H1 (cell line): ENCODE measurements around the gene CPED1. TPM values are rescaled to one million over a fixed set of nuclear protein-coding genes. Genes with fewer than 3 reads are reported as not detected.
A peak's percentile ranks its signal among the peaks of the same experiment; 100 is the strongest.

Experiments
- CTCF ChIA-PET: fragments of 300-600 bp; sonication (Branson Sonifier 250); formaldehyde crosslinking; loops from one replicate; lab custom pipeline; 2021; ENCODE audit not compliant: partially characterized antibody; lab: Charles Lee
- POLR2A ChIA-PET: fragments of 300-600 bp; sonication (Branson Sonifier 250); formaldehyde crosslinking; loops from one replicate; lab custom pipeline; 2021; ENCODE audit warnings: inconsistent platforms; ENCODE audit not compliant: partially characterized antibody; lab: Charles Lee
- DNase-seq, 2 experiments: peaks; one replicate each; pipeline versions ENCODE4 v3.0.0 to v3.0.0-alpha.2; 2010 to 2022; ENCODE audit warnings: low spot score in 2 of 2, low read depth in 1 of 2, mixed read lengths in 1 of 2
- FAIRE-seq: peaks from 2 replicates; lab custom pipeline; 2011; peaks lifted over from hg19 to GRCh38; lab: Jason Lieb, UNC
- H2AFZ ChIP-seq: 2 replicates; pipeline ENCODE4 v1.8.1; 2012; ENCODE audit warnings: low read length, inconsistent platforms
- H2AK5ac ChIP-seq: 2 replicates; pipeline ENCODE4 v1.6.1; 2013; ENCODE audit warnings: low read depth, low read length
- H2BK120ac ChIP-seq: replicated peaks from 2 replicates; pipeline ENCODE3; 2013; ENCODE audit warnings: low read depth, low read length, inconsistent platforms
- H2BK12ac ChIP-seq: 2 replicates; pipeline ENCODE4 v1.6.1; 2013; ENCODE audit warnings: low read depth, low read length
- H2BK15ac ChIP-seq: 2 replicates; pipeline ENCODE4 v1.6.1; 2013; ENCODE audit warnings: low read length
- H2BK20ac ChIP-seq: 2 replicates; pipeline ENCODE4 v1.6.1; 2013; ENCODE audit warnings: low read length
- H2BK5ac ChIP-seq: 2 replicates; pipeline ENCODE4 v1.6.1; 2013; ENCODE audit warnings: low read depth, low read length
- H3K14ac ChIP-seq: 2 replicates; pipeline ENCODE4 v1.6.1; 2013; ENCODE audit warnings: inconsistent platforms; ENCODE audit not compliant: insufficient read length
- H3K18ac ChIP-seq: 2 replicates; pipeline ENCODE4 v1.6.1; 2013; ENCODE audit warnings: low read length; ENCODE audit errors: extremely low read depth
- H3K23ac ChIP-seq: 2 replicates; pipeline ENCODE4 v1.6.1; 2013; ENCODE audit warnings: inconsistent platforms; ENCODE audit not compliant: insufficient read length
- H3K23me2 ChIP-seq: 2 replicates; pipeline ENCODE4 v1.6.1; 2013; ENCODE audit warnings: low read depth, low read length
- H3K27ac ChIP-seq: 2 replicates; pipeline ENCODE4 v1.6.1; 2011; ENCODE audit warnings: low read depth, low read length, inconsistent platforms
- H3K27me3 ChIP-seq, 4 experiments: replicated peaks in 1 of 4; 1 replicate in 1 of 4; 2 replicates in 3 of 4; pipeline versions ENCODE4 v1.6.1 to v1.8.1; 2011 to 2013; ENCODE audit warnings: low read length in 3 of 4, mild to moderate bottlenecking in 3 of 4, inconsistent platforms in 2 of 4, mixed read lengths in 2 of 4, moderate library complexity in 1 of 4; ENCODE audit not compliant: control insufficient read depth in 3 of 4, insufficient read depth in 3 of 4; ENCODE audit errors: extremely low read depth in 1 of 4
- H3K36me3 ChIP-seq, 4 experiments: 2 replicates each; pipeline versions ENCODE4 v1.6.1 to v1.8.1; 2011 to 2013; ENCODE audit warnings: mild to moderate bottlenecking in 4 of 4, low read length in 3 of 4, moderate library complexity in 2 of 4, control low read depth in 1 of 4, inconsistent platforms in 1 of 4; ENCODE audit not compliant: insufficient read depth in 4 of 4, control insufficient read depth in 2 of 4
- H3K4ac ChIP-seq: replicated peaks from 2 replicates; pipeline ENCODE3; 2013; ENCODE audit warnings: low read length, low read depth, mixed read lengths, inconsistent platforms; ENCODE audit not compliant: insufficient read length
- H3K4me1 ChIP-seq, 4 experiments: replicated peaks in 1 of 4; 1 replicate in 1 of 4; 2 replicates in 3 of 4; pipeline versions ENCODE4 v1.6.1 to v1.8.1; 2011 to 2013; ENCODE audit warnings: low read length in 3 of 4, inconsistent platforms in 2 of 4, mixed read lengths in 1 of 4; ENCODE audit not compliant: insufficient read depth in 4 of 4, control insufficient read depth in 3 of 4
- H3K4me2 ChIP-seq, 2 experiments: 2 replicates each; pipeline versions ENCODE4 v1.6.1 to v1.8.1; 2011 to 2013; ENCODE audit warnings: low read depth in 2 of 2, low read length in 2 of 2, control low read depth in 1 of 2, inconsistent platforms in 1 of 2, mild to moderate bottlenecking in 1 of 2; ENCODE audit not compliant: insufficient read depth in 1 of 2
- H3K4me3 ChIP-seq, 4 experiments: fragments of 200-600, 300-600 bp in 1 of 4; sonication (generic), shearing (Covaris generic), sonication (Bioruptor Twin) in 1 of 4; 2 replicates each; pipeline versions ENCODE4 v1.5.1 to v1.8.1; 2011 to 2016; ENCODE audit warnings: low read length in 4 of 4, low read depth in 3 of 4, control low read depth in 2 of 4, inconsistent platforms in 2 of 4, mild to moderate bottlenecking in 2 of 4, mixed read lengths in 1 of 4, moderate library complexity in 1 of 4; ENCODE audit not compliant: insufficient read depth in 2 of 4; ENCODE audit errors: extremely low read depth in 1 of 4
- H3K56ac ChIP-seq: replicated peaks from 2 replicates; pipeline ENCODE3; 2013; ENCODE audit warnings: low read depth, mild to moderate bottlenecking, mixed read lengths, low read length, inconsistent platforms; ENCODE audit not compliant: insufficient read length
- H3K79me1 ChIP-seq: 2 replicates; pipeline ENCODE4 v1.6.1; 2013; ENCODE audit warnings: low read depth, low read length, control low read depth
- H3K79me2 ChIP-seq, 2 experiments: 2 replicates each; pipeline versions ENCODE4 v1.6.1 to v1.8.1; 2012 to 2013; ENCODE audit warnings: low read length in 2 of 2, mild to moderate bottlenecking in 2 of 2, inconsistent platforms in 1 of 2; ENCODE audit not compliant: insufficient read depth in 2 of 2, control insufficient read depth in 1 of 2
- H3K9ac ChIP-seq, 4 experiments: replicated peaks in 1 of 4; 1 replicate in 1 of 4; 2 replicates in 3 of 4; pipeline versions ENCODE4 v1.6.1 to v1.8.1; 2011 to 2013; ENCODE audit warnings: low read depth in 3 of 4, low read length in 3 of 4, control low read depth in 2 of 4, mild to moderate bottlenecking in 2 of 4, moderate library complexity in 2 of 4, inconsistent platforms in 1 of 4; ENCODE audit errors: extremely low read depth in 1 of 4
- H3K9me3 ChIP-seq, 2 experiments: 2 replicates each; pipeline versions ENCODE4 v1.6.1 to v1.8.1; 2012 to 2013; ENCODE audit warnings: mild to moderate bottlenecking in 2 of 2, moderate library complexity in 2 of 2, control low read depth in 1 of 2, inconsistent platforms in 1 of 2, low read depth in 1 of 2, low read length in 1 of 2, mixed read lengths in 1 of 2; ENCODE audit not compliant: insufficient read depth in 2 of 2
- H4K20me1 ChIP-seq, 2 experiments: replicated peaks in 1 of 2; 2 replicates each; pipeline versions ENCODE3 to v1.8.1; 2011 to 2013; ENCODE audit warnings: inconsistent platforms in 2 of 2, low read length in 2 of 2, mild to moderate bottlenecking in 1 of 2; ENCODE audit not compliant: insufficient read depth in 2 of 2, control insufficient read depth in 1 of 2
- H4K5ac ChIP-seq: 2 replicates; pipeline ENCODE4 v1.6.1; 2013; ENCODE audit warnings: low read length, low read depth, mixed read lengths, inconsistent platforms; ENCODE audit not compliant: insufficient read length
- H4K8ac ChIP-seq: 2 replicates; pipeline ENCODE4 v1.8.0; 2013; ENCODE audit warnings: mild to moderate bottlenecking, moderate library complexity, low read length, inconsistent platforms; ENCODE audit not compliant: insufficient read depth; ENCODE audit errors: extremely low read depth
- H4K91ac ChIP-seq: replicated peaks from 2 replicates; pipeline ENCODE3; 2013; ENCODE audit warnings: low read length, mixed read lengths, inconsistent platforms; ENCODE audit not compliant: insufficient read length
- ASH2L ChIP-seq: fragments of 200-600, 300-600 bp; sonication (generic); IDR thresholded peaks from one replicate; pipeline ENCODE4 v1.7.1; 2017; ENCODE audit warnings: low read length
- HDAC2 ChIP-seq, 2 experiments: fragments of 300-600 bp in 1 of 2; sonication (generic) in 1 of 2; IDR thresholded peaks; 2 replicates each; pipeline ENCODE4 v1.6.1; 2011 to 2012; ENCODE audit warnings: low read depth in 2 of 2, low read length in 2 of 2, mild to moderate bottlenecking in 2 of 2, moderate library complexity in 2 of 2, borderline replicate concordance in 1 of 2, inconsistent platforms in 1 of 2
- KDM4A ChIP-seq: IDR thresholded peaks from one replicate; pipeline ENCODE4 v1.7.1; 2012; ENCODE audit warnings: low read depth, mild to moderate bottlenecking, moderate library complexity, low read length, inconsistent platforms; ENCODE audit not compliant: severe bottlenecking
- KDM5A ChIP-seq: fragments of 200-600 bp; IDR thresholded peaks from 2 replicates; pipeline ENCODE4 v1.7.1; 2012; ENCODE audit warnings: mild to moderate bottlenecking, low read length, inconsistent platforms, mixed read lengths
- POLR2A ChIP-seq, 2 experiments: IDR thresholded peaks; 1 replicate in 1 of 2; 2 replicates in 1 of 2; pipeline ENCODE4 v1.6.1; 2011; ENCODE audit warnings: low read depth in 2 of 2, low read length in 2 of 2, mild to moderate bottlenecking in 2 of 2; ENCODE audit errors: control extremely low read depth in 1 of 2
- SIRT6 ChIP-seq: IDR thresholded peaks from one replicate; pipeline ENCODE4 v1.7.1; 2012; ENCODE audit warnings: low read length, inconsistent platforms
- SP1 ChIP-seq: IDR thresholded peaks from 2 replicates; pipeline ENCODE4 v1.6.1; 2011; ENCODE audit warnings: low read depth, low read length
- WGBS, 2 experiments: shearing (Covaris generic) in 1 of 2; methylation state at CpG; one replicate each; pipeline versions ENCODE4 v1.1.6 to v1.1.7; 2013 to 2015; ENCODE audit warnings: low lambda C conversion rate in 2 of 2, mixed read lengths in 2 of 2, inconsistent platforms in 1 of 2, low coverage in 1 of 2, missing lambda C conversion rate in 1 of 2; ENCODE audit not compliant: insufficient replicate concordance in 2 of 2, insufficient coverage in 1 of 2, insufficient read length in 1 of 2; ENCODE audit errors: extremely low coverage in 1 of 2, missing lambda C conversion rate in 1 of 2; 5-methylcytosine and 5-hydroxymethylcytosine counted together
- polyA plus RNA-seq, 7 experiments: library from polyadenylated mRNA; depleted of rRNA in 3 of 7; stranded (reverse) in 5 of 7; unstranded in 2 of 7; fragments of >200 nt in 5 of 7; fragments of 200-250 nt in 2 of 7; gene quantifications; 1 replicate in 5 of 7; 2 replicates in 1 of 7; 4 replicates in 1 of 7; pipeline versions ENCODE4 v1.2.1 to v1.2.3, GENCODE V29; 2011 to 2013; ENCODE audit warnings: missing spikeins in 2 of 7, mixed read lengths in 2 of 7
- total RNA-seq: library from RNA; stranded (reverse); fragmentation: NEBNext Ultra II Directional; extraction: Animal tissue kit (Norgen Biotek cat#: 25700); gene quantifications from 2 replicates; pipeline ENCODE4 v1.2.1, GENCODE V29; 2021

CPED1 gene
- total and polyA plus RNA-seq, 2 of the 8 experiments (the other 6 are each of a cell fraction or from before 2014, with no cell fraction given): 0.08 to 0.39 TPM

DNA sequence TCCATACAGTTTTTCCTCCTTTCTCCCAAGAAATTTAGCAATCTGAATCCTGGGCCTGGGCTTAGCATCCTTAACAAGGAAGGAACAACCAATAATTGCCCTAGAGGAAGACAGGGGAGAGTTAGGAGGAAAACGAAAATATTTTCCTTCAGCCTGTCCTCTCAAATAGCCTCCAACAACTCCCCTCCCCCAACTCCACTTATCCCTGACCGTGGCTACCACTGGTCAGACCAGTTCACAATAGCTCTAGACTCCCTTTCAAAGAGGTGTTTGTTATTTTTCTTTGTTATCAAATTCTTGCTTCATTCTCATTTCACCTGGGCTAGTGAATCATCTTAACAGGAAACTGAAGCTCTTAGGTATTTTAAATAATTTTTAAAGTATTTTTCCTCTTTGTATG lies 114.1 kb downstream of the CPED1 start:
- DNase-seq: peak in 1 of 2 experiments; percentile 25
- ChIA-PET POLR2A (interaction anchor here (0.7 to 1.2 kb wide), 4 partner anchors 11 to 1651 kb away, joined by 3 to 4 read pairs (median 4); no protein-coding TSS in a partner anchor), CTCF (interaction anchor here (1.9 to 7.6 kb wide), 2 partner anchors 11 to 115 kb away, joined by 4 to 86 read pairs; partner anchors contain the start of gene CPED1)
- Histone ChIP-seq H2BK15ac (no peak overlapping the region), H3K56ac (no peak overlapping the region), H3K4me1 (peaks cover 3 to 18% (median 6%) of the 10 kb centered on the region in 4 experiments; a peak in 5 of 7 replicates), H3K23ac (no peak overlapping the region), H3K4me2 (peak overlapping the region; percentile 31 to 38), H4K91ac (no peak overlapping the region), H3K27ac (no peak overlapping the region), H3K79me1 (no peaks in the 10 kb centered on the region), H3K18ac (no peak overlapping the region), H3K9me3 (no peaks in the 10 kb centered on the region), H3K14ac (no peak overlapping the region), H3K79me2 (no peaks in the 10 kb centered on the region), H2BK12ac (no peak overlapping the region; the same call in 1 of the 2 replicates), H2BK120ac (no peak overlapping the region), H3K36me3 (no peaks in the 10 kb centered on the region), H3K4ac (no peak overlapping the region), H4K5ac (no peak overlapping the region), H3K9ac (no peak overlapping the region), H4K20me1 (no peaks in the 10 kb centered on the region), H2BK5ac (peak overlapping the region; percentile 14; the same call in 1 of the 2 replicates), H2AK5ac (no peak overlapping the region), H2AFZ (peak overlapping the region; percentile 97), H4K8ac (no peak overlapping the region), H3K23me2 (no peaks in the 10 kb centered on the region), H3K4me3 (no peak overlapping the region; a peak in 1 of 8 replicates), H3K27me3 (no peaks in the 10 kb centered on the region), H2BK20ac (no peak overlapping the region; the same call in 1 of the 2 replicates)
- FAIRE-seq: peak; percentile 66
- 36% methylated on average over 2 of the region's 2 CpGs; no CpG with 5 or more reads in 1 of the 2 experiments for WGBS, 2 experiments
- 0 out of 4 replicates have a peak, but pooled peaks of 1 of the 2 experiments have one; percentile 23 for TF ChIP-seq HDAC2 (IDR thresholded peaks at IDR 0.05; ENCODE audit: borderline replicate concordance in 1 of 2, low read depth in 2 of 2, low read length in 2 of 2)
- TF ChIP-seq KDM4A: peak; percentile 11
- no peak for TF ChIP-seq KDM5A
- TF ChIP-seq SP1: peak; percentile 74; the same call in 1 of the 2 replicates
- TF ChIP-seq POLR2A (IDR thresholded peaks at IDR 0.05; ENCODE audit: control extremely low read depth in 1 of 2, low read depth in 2 of 2, low read length in 2 of 2): no peak
- TF ChIP-seq ASH2L: peak; percentile 73
- no peak for TF ChIP-seq SIRT6
